K562 (cell line): ENCODE data around the gene CNGA3. TPM values are rescaled to one million over a fixed set of nuclear protein-coding genes. Genes with fewer than 3 reads are reported as not detected.

ENCODE experiments used
- ATAC-seq: fragments of 200-7000 bp; cut with Tn5 transposase; 3 replicates; pipeline ENCODE4 v1.9.1; 2020; ENCODE audit warnings: moderate library complexity
- BruUV-seq: library from RNA; stranded (reverse); fragments of 400-500 nt; replicated peaks from 2 replicates; lab custom pipeline; 2021; lab: Mats Ljungman, UMichigan
- CTCF ChIA-PET: fragments of 300-600 bp; formaldehyde crosslinking; extraction: SDS; loops from one replicate; lab custom pipeline; 2021; ENCODE audit warnings: low intra/inter-chr PET ratio; lab: Yijun Ruan, JAX
- POLR2A ChIA-PET: fragments of 300-600, 350-650 bp; sonication (Branson Sonifier 250); formaldehyde crosslinking; extraction: SDS; loops from one replicate; lab custom pipeline; 2021; ENCODE audit warnings: antibody characterized with exemption, inconsistent platforms; lab: Yijun Ruan, JAX
- DNase-seq, 4 experiments: peaks; one replicate each; pipeline versions ENCODE4 v3.0.0 to v3.0.0-alpha.2; 2011 to 2018; ENCODE audit warnings: low spot score in 3 of 4, mixed read lengths in 3 of 4; ENCODE audit errors: extremely low read depth in 1 of 4
- FAIRE-seq: peaks from 2 replicates; lab custom pipeline; 2011; peaks lifted over from hg19 to GRCh38; lab: Jason Lieb, UNC
- H2AFZ ChIP-seq: 2 replicates; pipeline ENCODE4 v1.6.0; 2011; ENCODE audit warnings: low read depth, low read length, control low read depth, inconsistent platforms
- H3K27ac ChIP-seq: fragments of 200-600 bp; 3 replicates; pipeline ENCODE4 v1.8.0; 2011; ENCODE audit warnings: low read depth, mild to moderate bottlenecking, control low read depth, inconsistent platforms, low read length, moderate library complexity, mixed read lengths; ENCODE audit errors: extremely low read depth
- H3K27me3 ChIP-seq, 2 experiments: fragments of 300-600 bp in 1 of 2; 2 replicates in 1 of 2; 3 replicates in 1 of 2; pipeline versions ENCODE4 v1.6.0 to v1.8.0; 2011; ENCODE audit warnings: inconsistent platforms in 2 of 2, low read length in 2 of 2, mild to moderate bottlenecking in 1 of 2, mixed read lengths in 1 of 2, moderate library complexity in 1 of 2; ENCODE audit not compliant: control insufficient read depth in 2 of 2, insufficient read depth in 2 of 2
- H3K36me3 ChIP-seq: fragments of 300-600 bp; 3 replicates; pipeline ENCODE4 v1.8.0; 2011; ENCODE audit warnings: mild to moderate bottlenecking, low read length, inconsistent platforms; ENCODE audit not compliant: control insufficient read depth, insufficient read depth
- H3K4me1 ChIP-seq, 2 experiments: fragments of 200-600 bp in 1 of 2; replicated peaks in 1 of 2; 2 replicates in 1 of 2; 3 replicates in 1 of 2; pipeline versions ENCODE4 v1.5.1 to v1.8.0; 2011; ENCODE audit warnings: inconsistent platforms in 2 of 2, low read length in 2 of 2, mild to moderate bottlenecking in 1 of 2, mixed read lengths in 1 of 2, moderate library complexity in 1 of 2; ENCODE audit not compliant: control insufficient read depth in 2 of 2, insufficient read depth in 2 of 2
- H3K4me2 ChIP-seq: 2 replicates; pipeline ENCODE4 v1.6.1; 2011; ENCODE audit warnings: low read length, control low read depth, inconsistent platforms, mixed read lengths; ENCODE audit not compliant: insufficient read depth
- H3K4me3 ChIP-seq: fragments of 200-600 bp; sonication (generic), shearing (Covaris generic); 2 replicates; pipeline ENCODE4 v1.5.1; 2016; ENCODE audit warnings: control low read depth, inconsistent platforms
- H3K79me2 ChIP-seq: fragments of 200-600 bp; 3 replicates; pipeline ENCODE4 v1.8.0; 2011; ENCODE audit warnings: low read length, inconsistent platforms; ENCODE audit not compliant: control insufficient read depth, insufficient read depth
- H3K9ac ChIP-seq, 2 experiments: 2 replicates each; pipeline versions ENCODE4 v1.6.0 to v1.6.1; 2011; ENCODE audit warnings: low read depth in 2 of 2, low read length in 2 of 2, control low read depth in 1 of 2, inconsistent platforms in 1 of 2, mild to moderate bottlenecking in 1 of 2, mixed read lengths in 1 of 2; ENCODE audit not compliant: insufficient read depth in 1 of 2
- H3K9me1 ChIP-seq: one replicate; pipeline ENCODE4 v1.6.0; 2011; ENCODE audit warnings: inconsistent platforms, mild to moderate bottlenecking, low read length, moderate library complexity; ENCODE audit not compliant: control insufficient read depth, insufficient read depth
- H3K9me3 ChIP-seq: replicated peaks from 2 replicates; pipeline ENCODE4 v1.5.1; 2011; ENCODE audit warnings: low read depth, low read length, inconsistent platforms; ENCODE audit not compliant: control insufficient read depth, insufficient read depth
- H4K20me1 ChIP-seq: replicated peaks from 2 replicates; pipeline ENCODE4 v1.6.1; 2011; ENCODE audit warnings: low read length, inconsistent platforms, mixed read lengths; ENCODE audit not compliant: control insufficient read depth, insufficient read depth
- CBFA2T2 ChIP-seq: fragments of 450-650 bp; conservative IDR thresholded peaks from 2 replicates; pipeline ENCODE4 v1.6.1; 2017; ENCODE audit warnings: mild to moderate bottlenecking
- CGGBP1 ChIP-seq: fragments of 250-450 bp; sonication (Bioruptor Pico); IDR thresholded peaks from 2 replicates; pipeline ENCODE4 v1.9.0; 2021; ENCODE audit warnings: mild to moderate bottlenecking
- ETS2 ChIP-seq: IDR thresholded peaks from 2 replicates; pipeline ENCODE4 v1.6.1; 2016; ENCODE audit warnings: borderline replicate concordance, missing genetic modification characterization, mild to moderate bottlenecking, moderate library complexity, missing compliant biosample characterization; ENCODE audit not compliant: poor library complexity, severe bottlenecking
- KDM5B ChIP-seq: fragments of 200-600 bp; sonication (generic); IDR thresholded peaks from 2 replicates; pipeline ENCODE4 v1.6.1; 2012; ENCODE audit warnings: low read depth, mild to moderate bottlenecking, moderate library complexity, low read length, control low read depth, inconsistent platforms; ENCODE audit not compliant: insufficient replicate concordance
- SUPT5H ChIP-seq: fragments of 450-650 bp; IDR thresholded peaks from 2 replicates; pipeline ENCODE4 v1.6.1; 2016
- TEAD2 ChIP-seq: fragments of 450-650 bp; IDR thresholded peaks from 2 replicates; pipeline ENCODE4 v1.6.1; 2016; ENCODE audit warnings: missing genetic modification characterization, control low read depth, missing compliant biosample characterization
- ZNF324 ChIP-seq: fragments of 250-450 bp; sonication (Bioruptor Pico); IDR thresholded peaks from 2 replicates; pipeline ENCODE4 v1.4.0; 2020; ENCODE audit warnings: mild to moderate bottlenecking
- WGBS: fragments of 100-300 bp; shearing (Covaris generic); methylation state at CpG from one replicate; pipeline ENCODE4 v1.1.6; 2016; ENCODE audit warnings: low coverage, mixed read lengths; ENCODE audit not compliant: insufficient coverage; ENCODE audit errors: missing lambda C conversion rate; 5-methylcytosine and 5-hydroxymethylcytosine counted together
- in situ Hi-C: fragments of 300-500 bp; cut with MboI; formaldehyde crosslinking; loops from 4 replicates; pipeline ENCODE4 v1.15.0; 2018; ENCODE audit warnings: inconsistent platforms, mixed read lengths
- intact Hi-C: fragments of 100-400 bp; cut with micrococcal nuclease; formaldehyde crosslinking; loops from 2 replicates; pipeline ENCODE4 v1.14.2; 2022
- polyA plus RNA-seq, 8 experiments: library from polyadenylated mRNA; depleted of rRNA in 4 of 8; stranded (reverse) in 5 of 8; unstranded in 3 of 8; fragments of >200 nt; fragmentation: Nextera tagmentation in 2 of 8; fragmentation: Illumina TruSeq in 1 of 8; extraction: Ambion mirVana in 2 of 8; extraction: Trizol in 1 of 8; gene quantifications; 2 replicates each; pipeline versions ENCODE4 v1.2.1 to v1.2.3, GENCODE V29; 2011 to 2014; ENCODE audit warnings: inconsistent platforms in 1 of 8, missing spikeins in 1 of 8
- total RNA-seq, 7 experiments: library from RNA; depleted of rRNA in 6 of 7; stranded (reverse); fragments of >200 nt in 6 of 7; fragmentation: Illumina TruSeq in 2 of 7; extraction: Trizol in 2 of 7; gene quantifications; 2 replicates each; pipeline versions ENCODE4 v1.2.1 to v1.2.3, GENCODE V29; 2011 to 2021; ENCODE audit warnings: low replicate concordance in 1 of 7

Gene CNGA3
- total and polyA plus RNA-seq, 9 of the 15 experiments (the other 6 are each of a cell fraction or from before 2014, with no cell fraction given) = not detected

DNA sequence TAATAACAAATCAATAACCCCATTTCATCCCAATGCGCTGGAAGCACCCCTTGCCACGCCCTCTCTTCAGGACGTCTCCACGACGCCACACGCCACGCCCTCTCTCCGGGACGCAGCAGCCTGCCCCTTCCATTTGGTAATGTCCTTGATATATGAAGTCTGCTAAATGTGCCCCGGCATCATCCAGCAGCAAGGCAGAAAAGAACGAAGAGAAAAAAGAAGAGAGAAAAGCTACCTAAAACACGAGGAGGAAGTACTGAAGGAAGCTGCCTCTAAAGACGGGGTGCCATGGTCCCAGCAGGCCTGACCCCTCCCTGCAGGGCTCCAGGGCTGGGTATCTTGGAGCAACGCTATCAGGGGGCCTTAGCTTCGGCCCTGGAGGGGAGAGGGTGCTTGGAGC is 41.8 kb downstream of the CNGA3 start:
- ChIA-PET CTCF (no interaction called here), POLR2A (interaction anchor here (0.5 kb wide), 1 partner anchor 1871 kb away, joined by 3 read pairs; no protein-coding TSS in a partner anchor)
- TF ChIP-seq KDM5B (no peak), SUPT5H (no peak), CBFA2T2 (no peak), TEAD2 (tag) (no peak), CGGBP1 (no peak), ZNF324 (CRISPR knock-in tag) (no peak), ETS2 (tag) (no peak)
- Histone ChIP-seq H3K9ac (no peak overlapping the region), H3K4me2 (no peak overlapping the region; the same call in 1 of the 2 replicates), H4K20me1 (no peaks in the 10 kb centered on the region; the same call in none of the 2 replicates), H3K36me3 (no peaks in the 10 kb centered on the region), H2AFZ (peak overlapping the region; percentile 25; the same call in 1 of the 2 replicates), H3K4me1 (no peaks in the 10 kb centered on the region), H3K27me3 (peaks cover 45 to 77% of the 10 kb centered on the region in 2 experiments; a peak in 4 of 5 replicates), H3K9me3 (0 out of 2 replicates have a peak, but pooled peaks cover 2% of the 10 kb centered on the region), H3K79me2 (no peaks in the 10 kb centered on the region), H3K27ac (no peak overlapping the region), H3K4me3 (no peak overlapping the region), H3K9me1 (no peaks in the 10 kb centered on the region)
- in situ Hi-C loops (loop anchor here (25.0 kb wide), 1 partner anchor 576 kb away; no protein-coding TSS in a partner anchor), intact Hi-C loops (loop anchor here (5.0 to 10.0 kb wide), 5 partner anchors 76 to 793 kb away; no protein-coding TSS in a partner anchor)
- FAIRE-seq (no peak), ATAC-seq (no peak), DNase-seq (no peak)
- under 1% methylated on average over 13 of the region's 15 CpGs for WGBS
- BruUV-seq = no TSS peak
